ENCODE results near the gene CALY.

- TF ChIP-seq POLR2AphosphoS5 (IDR thresholded peaks at IDR 0.05; ENCODE audit: low read depth, low read length) (no peak), REST (IDR thresholded peaks at IDR 0.05; ENCODE audit: insufficient read depth in 1 of 2, low read depth in 2 of 2, low read length in 1 of 2) (no peak), CTCF (IDR thresholded peaks at IDR 0.05) (no peak), SIN3A (IDR thresholded peaks at IDR 0.05; ENCODE audit: borderline replicate concordance, insufficient read depth, low read depth, low read length) (no peak)
Measured at GRCh38 chr10:133385214-133385613, 48.5 kb upstream of the CALY start.
